ENCODE results near the gene DRC7.
A peak's percentile ranks its signal among the peaks of the same experiment; 100 is the strongest.

GRCh38 chr16:57734925-57735754 lies 40.5 kb downstream of the DRC7 start:
- TF ChIP-seq CTCF (IDR thresholded peaks at IDR 0.05) (no peak), MAX (IDR thresholded peaks at IDR 0.05; ENCODE audit: low read depth) (peak; percentile 17), RFX5 (IDR thresholded peaks at IDR 0.05; ENCODE audit: low read length) (peak; percentile 55; the same call in 1 of the 2 replicates), JUND (IDR thresholded peaks at IDR 0.05) (no peak), RCOR1 (IDR thresholded peaks at IDR 0.05; ENCODE audit: low read length) (no peak)
